ENCODE measurements around the gene FRMD3. TPM values are rescaled to one million over a fixed set of nuclear protein-coding genes. Genes with fewer than 3 reads are reported as not detected.

FRMD3 gene
- total and polyA plus RNA-seq, 8 donors = 1.0 to 3.7 (median 2.3) TPM

GRCh38 chr9:83291196-83291595 is 247.0 kb downstream of the FRMD3 start:
- DNase-seq (no peak), ATAC-seq (no peak)
- TF ChIP-seq CTCF (IDR thresholded peaks at IDR 0.05) = no peak
- Histone ChIP-seq H3K9me3 (no peaks in the 10 kb centered on the region), H3K27ac (no peak overlapping the region), H3K4me3 (no peak overlapping the region), H3K4me1 (no peaks in the 10 kb centered on the region), H3K36me3 (peaks cover 0 to 3% of the 10 kb centered on the region in 2 donors), H3K27me3 (no peaks in the 10 kb centered on the region)
- intact Hi-C loops (cut with DNase I) = no loop called here

- Histone ChIP-seq H3K4me3 (no peak overlapping the region), H3K27me3 (no peaks in the 10 kb centered on the region), H3K36me3 (peaks cover 0 to 3% of the 10 kb centered on the region in 2 donors), H3K4me1 (no peaks in the 10 kb centered on the region), H3K9me3 (no peaks in the 10 kb centered on the region), H3K27ac (no peak overlapping the region)
- TF ChIP-seq CTCF (IDR thresholded peaks at IDR 0.05) = no peak
- DNase-seq = no peak
- no peak for ATAC-seq
- intact Hi-C loops (cut with DNase I) = no loop called here
These were observed 247.5 kb downstream of the FRMD3 start for GRCh38 chr9:83290692-83291091.

GRCh38 chr9:83287021-83287420 is 251.2 kb downstream of the FRMD3 start:
- intact Hi-C loops (cut with DNase I) = no loop called here
- no peaks in the 10 kb centered on the region for H3K9me3 ChIP-seq
- no peak for ATAC-seq

GRCh38 chr9:83285445-83286225 is 252.6 kb downstream of the FRMD3 start:
- H3K4me1 ChIP-seq = peaks cover 14 to 22% of the 10 kb centered on the region in 2 donors
- DNase-seq (no peak), ATAC-seq (no peak)
- intact Hi-C loops (cut with DNase I) = no loop called here
- H3K36me3 ChIP-seq = peaks cover 0 to 3% of the 10 kb centered on the region in 2 donors
- H3K27ac ChIP-seq = no peak overlapping the region
- TF ChIP-seq CTCF (IDR thresholded peaks at IDR 0.05) = no peak
- no peak overlapping the region for H3K4me3 ChIP-seq
- no peaks in the 10 kb centered on the region for H3K9me3 ChIP-seq
- H3K27me3 ChIP-seq = no peaks in the 10 kb centered on the region

More at GRCh38 chr9:83287021-83287420, 251.2 kb downstream of the FRMD3 start:
- H3K4me3 ChIP-seq = no peak overlapping the region
- peaks cover 0 to 3% of the 10 kb centered on the region in 2 donors for H3K36me3 ChIP-seq
- no peak for TF ChIP-seq CTCF (IDR thresholded peaks at IDR 0.05)
- H3K4me1 ChIP-seq = peaks cover 3 to 8% of the 10 kb centered on the region in 2 donors
- no peak overlapping the region for H3K27ac ChIP-seq
- H3K27me3 ChIP-seq = no peaks in the 10 kb centered on the region
- DNase-seq = no peak

GRCh38 chr9:83284746-83285145 is 253.5 kb downstream of the FRMD3 start:
- DNase-seq = no peak
- TF ChIP-seq CTCF (IDR thresholded peaks at IDR 0.05) = no peak
- ATAC-seq = no peak
- Histone ChIP-seq H3K27ac (no peak overlapping the region), H3K36me3 (peaks cover 0 to 3% of the 10 kb centered on the region in 2 donors), H3K4me3 (no peak overlapping the region), H3K4me1 (peaks cover 14 to 25% of the 10 kb centered on the region in 2 donors), H3K9me3 (no peaks in the 10 kb centered on the region), H3K27me3 (no peaks in the 10 kb centered on the region)
- intact Hi-C loops (cut with DNase I) = no loop called here

Data from left lung (tissue), 10 donors.